ENCODE data around the gene PYDC1. TPM values are rescaled to one million over a fixed set of nuclear protein-coding genes. Genes with fewer than 3 reads are reported as not detected.

PYDC1 gene
- total and polyA plus RNA-seq, 2 of the 13 experiments (the other 11 are each of a cell fraction or from before 2014, with no cell fraction given) = not detected

DNA sequence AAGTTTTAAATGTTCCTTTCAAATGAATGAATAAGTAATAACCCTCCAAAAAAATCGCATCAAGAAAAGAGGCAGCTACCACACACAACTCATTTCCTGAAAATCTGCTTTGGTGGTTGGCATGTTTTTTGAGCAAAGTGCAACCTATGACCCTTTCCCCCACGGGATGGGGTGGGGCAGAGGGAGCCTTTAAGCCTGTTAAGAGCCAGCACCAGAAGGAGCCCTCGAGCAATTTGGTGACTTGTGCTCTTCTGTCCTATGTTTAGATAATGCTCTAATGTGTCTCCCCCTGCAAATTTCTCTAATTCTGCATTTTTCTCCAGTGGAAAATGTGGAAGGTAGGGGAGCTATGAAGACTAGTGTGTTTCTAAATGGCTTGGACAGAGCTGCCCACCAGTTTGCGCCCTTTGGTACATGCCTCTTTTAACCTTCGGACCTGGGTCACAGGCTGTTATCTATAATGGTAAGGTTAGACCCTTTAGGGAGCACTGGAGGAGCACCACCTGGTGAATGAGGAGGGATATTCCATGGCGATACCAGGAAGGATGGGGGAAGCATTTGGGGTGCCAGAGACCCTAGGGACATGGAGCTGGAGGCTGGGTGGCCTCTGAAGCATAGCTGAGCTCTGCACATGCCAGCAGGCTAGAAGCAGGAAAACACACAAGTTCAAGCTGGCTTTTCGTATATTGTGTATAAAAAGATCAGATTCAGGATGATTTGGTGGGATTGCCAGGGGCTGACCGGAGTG, 15.9 kb downstream of the PYDC1 start (continued):
- TF ChIP-seq GABPB1 (CRISPR knock-in tag; IDR thresholded peaks at IDR 0.05) (no peak), SAP130 (CRISPR knock-in tag; IDR thresholded peaks at IDR 0.05; ENCODE audit: low read depth) (no peak), MIER3 (CRISPR knock-in tag; IDR thresholded peaks at IDR 0.05; ENCODE audit: borderline replicate concordance) (no peak), REL (CRISPR knock-in tag; conservative IDR thresholded peaks at IDR 0.05) (no peak), ZNF615 (CRISPR knock-in tag; IDR thresholded peaks at IDR 0.05; ENCODE audit: borderline replicate concordance) (no peak), ZBTB49 (CRISPR knock-in tag; IDR thresholded peaks at IDR 0.05; ENCODE audit: borderline replicate concordance) (no peak), IRF2 (CRISPR knock-in tag; IDR thresholded peaks at IDR 0.05) (no peak), ZFP90 (CRISPR knock-in tag; IDR thresholded peaks at IDR 0.05; ENCODE audit: borderline replicate concordance) (no peak), BRD4 (CRISPR knock-in tag; IDR thresholded peaks at IDR 0.05) (no peak), ZNF350 (CRISPR knock-in tag; IDR thresholded peaks at IDR 0.05; ENCODE audit: borderline replicate concordance, low read depth) (no peak), SP1 (IDR thresholded peaks at IDR 0.05) (no peak), SP1 (CRISPR knock-in tag; IDR thresholded peaks at IDR 0.05) (no peak), HNF4G (IDR thresholded peaks at IDR 0.05; ENCODE audit: borderline replicate concordance, low read depth, low read length) (no peak), HNF4G (CRISPR knock-in tag; IDR thresholded peaks at IDR 0.05; ENCODE audit: borderline replicate concordance, low read depth) (no peak), TOPORS (CRISPR knock-in tag; IDR thresholded peaks at IDR 0.05) (0 out of 2 replicates have a peak, but pooled peaks have one; percentile 22), STAT6 (CRISPR knock-in tag; IDR thresholded peaks at IDR 0.05; ENCODE audit: borderline replicate concordance) (no peak), SP5 (CRISPR knock-in tag; IDR thresholded peaks at IDR 0.05; ENCODE audit: borderline replicate concordance, low read depth) (no peak)
- TF ChIP-seq, protein P1, sequence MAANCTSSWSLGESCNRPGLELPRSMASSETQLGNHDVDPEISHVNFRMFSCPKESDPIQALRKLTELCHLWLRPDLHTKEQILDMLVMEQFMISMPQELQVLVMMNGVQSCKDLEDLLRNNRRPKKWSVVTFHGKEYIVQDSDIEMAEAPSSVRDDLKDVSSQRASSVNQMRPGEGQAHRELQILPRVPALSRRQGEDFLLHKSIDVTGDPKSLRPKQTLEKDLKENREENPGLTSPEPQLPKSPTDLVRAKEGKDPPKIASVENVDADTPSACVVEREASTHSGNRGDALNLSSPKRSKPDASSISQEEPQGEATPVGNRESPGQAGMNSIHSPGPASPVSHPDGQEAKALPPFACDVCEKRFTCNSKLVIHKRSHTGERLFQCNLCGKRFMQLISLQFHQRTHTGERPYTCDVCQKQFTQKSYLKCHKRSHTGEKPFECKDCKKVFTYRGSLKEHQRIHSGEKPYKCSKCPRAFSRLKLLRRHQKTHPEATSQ (CRISPR knock-in tag; IDR thresholded peaks at IDR 0.05; ENCODE audit: borderline replicate concordance) = no peak
- TF ChIP-seq, protein P2, sequence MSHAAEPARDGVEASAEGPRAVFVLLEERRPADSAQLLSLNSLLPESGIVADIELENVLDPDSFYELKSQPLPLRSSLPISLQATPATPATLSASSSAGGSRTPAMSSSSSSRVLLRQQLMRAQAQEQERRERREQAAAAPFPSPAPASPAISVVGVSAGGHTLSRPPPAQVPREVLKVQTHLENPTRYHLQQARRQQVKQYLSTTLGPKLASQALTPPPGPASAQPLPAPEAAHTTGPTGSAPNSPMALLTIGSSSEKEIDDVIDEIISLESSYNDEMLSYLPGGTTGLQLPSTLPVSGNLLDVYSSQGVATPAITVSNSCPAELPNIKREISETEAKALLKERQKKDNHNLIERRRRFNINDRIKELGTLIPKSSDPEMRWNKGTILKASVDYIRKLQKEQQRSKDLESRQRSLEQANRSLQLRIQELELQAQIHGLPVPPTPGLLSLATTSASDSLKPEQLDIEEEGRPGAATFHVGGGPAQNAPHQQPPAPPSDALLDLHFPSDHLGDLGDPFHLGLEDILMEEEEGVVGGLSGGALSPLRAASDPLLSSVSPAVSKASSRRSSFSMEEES (CRISPR knock-in tag; IDR thresholded peaks at IDR 0.05) = no peak
- TF ChIP-seq, protein P3, sequence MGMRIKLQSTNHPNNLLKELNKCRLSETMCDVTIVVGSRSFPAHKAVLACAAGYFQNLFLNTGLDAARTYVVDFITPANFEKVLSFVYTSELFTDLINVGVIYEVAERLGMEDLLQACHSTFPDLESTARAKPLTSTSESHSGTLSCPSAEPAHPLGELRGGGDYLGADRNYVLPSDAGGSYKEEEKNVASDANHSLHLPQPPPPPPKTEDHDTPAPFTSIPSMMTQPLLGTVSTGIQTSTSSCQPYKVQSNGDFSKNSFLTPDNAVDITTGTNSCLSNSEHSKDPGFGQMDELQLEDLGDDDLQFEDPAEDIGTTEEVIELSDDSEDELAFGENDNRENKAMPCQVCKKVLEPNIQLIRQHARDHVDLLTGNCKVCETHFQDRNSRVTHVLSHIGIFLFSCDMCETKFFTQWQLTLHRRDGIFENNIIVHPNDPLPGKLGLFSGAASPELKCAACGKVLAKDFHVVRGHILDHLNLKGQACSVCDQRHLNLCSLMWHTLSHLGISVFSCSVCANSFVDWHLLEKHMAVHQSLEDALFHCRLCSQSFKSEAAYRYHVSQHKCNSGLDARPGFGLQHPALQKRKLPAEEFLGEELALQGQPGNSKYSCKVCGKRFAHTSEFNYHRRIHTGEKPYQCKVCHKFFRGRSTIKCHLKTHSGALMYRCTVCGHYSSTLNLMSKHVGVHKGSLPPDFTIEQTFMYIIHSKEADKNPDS (CRISPR knock-in tag; IDR thresholded peaks at IDR 0.05) = no peak

Data from HepG2 (cell line).